ENCODE measurements around the gene RAB15. TPM values are rescaled to one million over a fixed set of nuclear protein-coding genes. Genes with fewer than 3 reads are reported as not detected.

The RAB15 gene
- total and polyA plus RNA-seq, 2 donors (not counting 3 experiments of a cell fraction or from before 2014, with no cell fraction given), result 24.9 to 33.3 TPM

DNA sequence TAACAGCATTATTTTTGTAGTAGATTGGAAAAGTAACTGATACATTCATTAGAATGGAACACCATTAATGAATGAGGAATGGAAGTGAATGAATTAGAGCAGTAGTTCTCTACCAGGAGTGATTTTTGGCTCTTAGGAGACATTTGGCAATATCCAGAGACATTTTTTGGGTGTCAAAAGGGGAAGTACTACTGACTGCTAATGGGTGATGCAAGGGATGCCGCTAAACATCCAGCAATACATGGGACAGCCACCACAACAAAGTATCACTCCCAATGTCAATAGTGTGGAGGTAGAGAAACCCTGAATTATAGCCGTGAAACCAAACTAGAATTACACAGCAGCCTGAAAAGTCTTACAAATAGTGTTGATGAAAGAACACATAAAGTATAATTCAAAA is 56.3 kb downstream of the RAB15 start:
- Histone ChIP-seq H2AFZ (ENCODE audit: low read depth, low read length) (no peak overlapping the region), H3K4me2 (ENCODE audit: insufficient read depth, low read length) (peak overlapping the region; percentile 97), H3K9me1 (replicated peaks; ENCODE audit: control insufficient read depth, extremely low read depth, insufficient read depth, low read length) (no peaks in the 10 kb centered on the region), H4K20me1 (replicated peaks; ENCODE audit: control insufficient read depth, extremely low read depth, insufficient read depth, low read length) (peaks cover 3% of the 10 kb centered on the region), H3K79me2 (ENCODE audit: control insufficient read depth, insufficient read depth, low read length) (peaks cover 35% of the 10 kb centered on the region), H3K27ac (ENCODE audit: insufficient read depth, low read depth, low read length) (no peak overlapping the region), H3K36me3 (ENCODE audit: control insufficient read depth in 2 of 2, extremely low read depth in 1 of 2, insufficient read depth in 2 of 2, low read length in 2 of 2) (no peaks in the 10 kb centered on the region), H3K4me1 (ENCODE audit: control insufficient read depth, extremely low read depth, insufficient read depth, low read length) (peaks cover 16% of the 10 kb centered on the region), H3K4me3 (replicated peaks in 1 of 3; ENCODE audit: insufficient read depth in 1 of 3, low read depth in 1 of 3, low read length in 3 of 3) (no peak overlapping the region), H3K27me3 (ENCODE audit: control insufficient read depth in 2 of 2, insufficient read depth in 2 of 2, low read length in 2 of 2) (peaks cover 5% of the 10 kb centered on the region in 2 experiments), H3K9ac (replicated peaks; ENCODE audit: extremely low read depth, insufficient read depth, low read length) (no peak overlapping the region), H3K9me3 (replicated peaks; ENCODE audit: control insufficient read depth, insufficient read depth, low read length) (no peaks in the 10 kb centered on the region)
- ChIA-PET POLR2A (interaction anchor here (1.5 kb wide), 1 partner anchor 9 kb away, joined by 4 read pairs; no protein-coding TSS in a partner anchor), CTCF (interaction anchor here (1.7 kb wide), 1 partner anchor 8 kb away, joined by 11 read pairs; no protein-coding TSS in a partner anchor)
- DNase-seq (ENCODE audit: low read depth, low spot score) (no peak), FAIRE-seq (no peak)
- no TSS peak for BruUV-seq (replicated peaks)
- TF ChIP-seq JUN (IDR thresholded peaks at IDR 0.05; ENCODE audit: borderline replicate concordance, insufficient read depth, insufficient read length, low read depth) (no peak), GATA2 (IDR thresholded peaks at IDR 0.05; ENCODE audit: insufficient read depth, insufficient read length, low read depth, low read length) (no peak), FOS (IDR thresholded peaks at IDR 0.05; ENCODE audit: borderline replicate concordance, insufficient read depth, low read length) (no peak), MYC (IDR thresholded peaks at IDR 0.05; ENCODE audit: low read depth, low read length) (no peak), POLR2A (IDR thresholded peaks at IDR 0.05; ENCODE audit: low read depth, low read length) (no peak), POLR2AphosphoS5 (IDR thresholded peaks at IDR 0.05; ENCODE audit: insufficient read depth, low read depth, low read length) (no peak), EZH2 (IDR thresholded peaks at IDR 0.05; ENCODE audit: borderline replicate concordance, low read depth, low read length, severe bottlenecking) (no peak)
- TF ChIP-seq, protein P1, sequence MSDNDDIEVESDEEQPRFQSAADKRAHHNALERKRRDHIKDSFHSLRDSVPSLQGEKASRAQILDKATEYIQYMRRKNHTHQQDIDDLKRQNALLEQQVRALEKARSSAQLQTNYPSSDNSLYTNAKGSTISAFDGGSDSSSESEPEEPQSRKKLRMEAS (IDR thresholded peaks at IDR 0.05; ENCODE audit: insufficient read depth, insufficient read length), result no peak
- TF ChIP-seq, protein P2, sequence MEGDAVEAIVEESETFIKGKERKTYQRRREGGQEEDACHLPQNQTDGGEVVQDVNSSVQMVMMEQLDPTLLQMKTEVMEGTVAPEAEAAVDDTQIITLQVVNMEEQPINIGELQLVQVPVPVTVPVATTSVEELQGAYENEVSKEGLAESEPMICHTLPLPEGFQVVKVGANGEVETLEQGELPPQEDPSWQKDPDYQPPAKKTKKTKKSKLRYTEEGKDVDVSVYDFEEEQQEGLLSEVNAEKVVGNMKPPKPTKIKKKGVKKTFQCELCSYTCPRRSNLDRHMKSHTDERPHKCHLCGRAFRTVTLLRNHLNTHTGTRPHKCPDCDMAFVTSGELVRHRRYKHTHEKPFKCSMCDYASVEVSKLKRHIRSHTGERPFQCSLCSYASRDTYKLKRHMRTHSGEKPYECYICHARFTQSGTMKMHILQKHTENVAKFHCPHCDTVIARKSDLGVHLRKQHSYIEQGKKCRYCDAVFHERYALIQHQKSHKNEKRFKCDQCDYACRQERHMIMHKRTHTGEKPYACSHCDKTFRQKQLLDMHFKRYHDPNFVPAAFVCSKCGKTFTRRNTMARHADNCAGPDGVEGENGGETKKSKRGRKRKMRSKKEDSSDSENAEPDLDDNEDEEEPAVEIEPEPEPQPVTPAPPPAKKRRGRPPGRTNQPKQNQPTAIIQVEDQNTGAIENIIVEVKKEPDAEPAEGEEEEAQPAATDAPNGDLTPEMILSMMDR (IDR thresholded peaks at IDR 0.05; ENCODE audit: extremely low read depth in 1 of 2, insufficient read depth in 1 of 2, low read depth in 1 of 2, low read length in 2 of 2), result no peak
- dilution Hi-C loops (cut with MboI; ENCODE audit: extremely low pct_ligation_motif_present, low sequenced_read_pairs), result no loop called here
- intact Hi-C loops (cut with micrococcal nuclease), result no loop called here

All from endothelial cell of umbilical vein (primary cell).